GM12875 (cell line): ENCODE measurements around the gene MTCH1.

Experiments used
- H3K4me3 ChIP-seq: one replicate; pipeline ENCODE4 v1.5.1; 2011; ENCODE audit warnings: low read depth, low read length, control low read depth
- CTCF ChIP-seq: IDR thresholded peaks from 2 replicates; pipeline ENCODE4 v1.5.1; 2011; ENCODE audit warnings: low read depth, mild to moderate bottlenecking, control low read depth, inconsistent platforms, low read length, moderate library complexity, borderline replicate concordance; ENCODE audit not compliant: insufficient read depth

MTCH1 gene

GRCh38 chr6:36983538-36983937, 2.5 kb downstream of the MTCH1 start:
- no peak overlapping the region for H3K4me3 ChIP-seq
- no peak for TF ChIP-seq CTCF

GRCh38 chr6:36980876-36981619, 4.9 kb downstream of the MTCH1 start:
- no peak for TF ChIP-seq CTCF
- H3K4me3 ChIP-seq, result no peak overlapping the region

GRCh38 chr6:36980129-36980528, 5.9 kb downstream of the MTCH1 start:
- no peak for TF ChIP-seq CTCF
- no peak overlapping the region for H3K4me3 ChIP-seq

- no peak overlapping the region for H3K4me3 ChIP-seq
- TF ChIP-seq CTCF, result 0 out of 2 replicates have a peak, but pooled peaks have one; percentile 11
Measured at GRCh38 chr6:36979347-36979742, 6.7 kb downstream of the MTCH1 start.

- TF ChIP-seq CTCF, result no peak
- H3K4me3 ChIP-seq, result no peak overlapping the region
Measured at GRCh38 chr6:36978421-36979346, 7.3 kb downstream of the MTCH1 start.

- TF ChIP-seq CTCF, result peak; percentile 70
- no peak overlapping the region for H3K4me3 ChIP-seq
Measured at GRCh38 chr6:36977470-36977941, 8.5 kb downstream of the MTCH1 start.
